ENCODE data around the gene PLPP1.

PLPP1 gene

DNA sequence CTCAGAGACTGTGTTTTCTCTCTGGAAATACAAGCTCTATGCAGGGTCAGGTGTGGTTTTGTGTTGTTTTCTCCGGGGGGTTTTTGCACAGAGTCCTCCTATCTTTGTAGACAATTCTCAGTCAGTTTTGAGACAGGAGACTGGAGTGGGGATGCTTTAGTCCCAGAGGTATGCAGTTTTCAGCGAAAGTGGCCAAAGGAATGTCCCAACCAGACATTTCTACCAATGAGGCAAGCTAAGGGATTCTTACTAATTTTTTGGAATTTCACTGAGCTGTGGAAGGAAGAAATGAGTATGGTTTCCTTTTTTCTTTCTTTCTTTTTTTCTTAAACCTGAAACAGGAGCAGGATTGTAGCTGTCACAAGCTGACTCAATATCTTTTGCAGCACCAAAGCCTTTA, 35.3 kb upstream of the PLPP1 start:
- DNase-seq = no peak
- Histone ChIP-seq H3K4me1 (no peaks in the 10 kb centered on the region), H3K9me3 (no peaks in the 10 kb centered on the region), H3K36me3 (no peaks in the 10 kb centered on the region), H3K27me3 (no peaks in the 10 kb centered on the region), H3K4me3 (ENCODE audit: low read depth, low read length) (no peak overlapping the region)
- no peak for TF ChIP-seq CTCF (IDR thresholded peaks at IDR 0.05; ENCODE audit: low read depth, low read length)

GRCh38 chr5:55569513-55569865, 34.7 kb upstream of the PLPP1 start:
- no peak for TF ChIP-seq CTCF (IDR thresholded peaks at IDR 0.05; ENCODE audit: low read depth, low read length)
- H3K27me3 ChIP-seq = no peaks in the 10 kb centered on the region
- DNase-seq = no peak
- no peaks in the 10 kb centered on the region for H3K4me1 ChIP-seq
- no peaks in the 10 kb centered on the region for H3K9me3 ChIP-seq
- H3K4me3 ChIP-seq (ENCODE audit: low read depth, low read length) = no peak overlapping the region
- H3K36me3 ChIP-seq = no peaks in the 10 kb centered on the region

GRCh38 chr5:55568654-55569512, 34.1 kb upstream of the PLPP1 start:
- no peaks in the 10 kb centered on the region for H3K27me3 ChIP-seq
- H3K36me3 ChIP-seq = no peaks in the 10 kb centered on the region
- H3K9me3 ChIP-seq = no peaks in the 10 kb centered on the region
- DNase-seq = no peak
- TF ChIP-seq CTCF (IDR thresholded peaks at IDR 0.05; ENCODE audit: low read depth, low read length) = no peak
- no peak overlapping the region for H3K4me3 ChIP-seq (ENCODE audit: low read depth, low read length)
- H3K4me1 ChIP-seq = no peaks in the 10 kb centered on the region

DNA sequence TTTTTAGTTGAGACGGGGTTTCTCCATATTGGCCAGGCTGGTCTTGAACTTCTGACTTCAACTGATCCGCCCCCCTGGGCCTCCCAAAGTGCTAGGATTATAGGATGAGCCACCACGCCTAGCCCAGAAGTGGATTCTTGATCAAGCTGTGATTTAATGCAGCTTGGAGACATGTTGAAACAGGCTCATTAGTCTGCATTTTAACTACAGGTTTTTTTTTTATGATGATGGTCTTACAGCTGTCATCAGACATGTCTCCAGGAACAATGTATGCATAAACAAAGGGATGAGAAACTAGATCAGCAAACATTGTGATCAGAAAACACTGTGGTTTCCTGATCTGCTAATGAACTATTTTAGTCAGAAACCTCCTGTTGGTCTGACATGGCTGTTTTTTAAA, 30.0 kb upstream of the PLPP1 start:
- Histone ChIP-seq H3K4me1 (no peaks in the 10 kb centered on the region), H3K27me3 (no peaks in the 10 kb centered on the region), H3K4me3 (ENCODE audit: low read depth, low read length) (no peak overlapping the region), H3K9me3 (no peaks in the 10 kb centered on the region), H3K36me3 (no peaks in the 10 kb centered on the region)
- no peak for TF ChIP-seq CTCF (IDR thresholded peaks at IDR 0.05; ENCODE audit: low read depth, low read length)
- DNase-seq = no peak

GRCh38 chr5:55558484-55558883, 23.7 kb upstream of the PLPP1 start:
- H3K36me3 ChIP-seq = no peaks in the 10 kb centered on the region
- TF ChIP-seq CTCF (IDR thresholded peaks at IDR 0.05; ENCODE audit: low read depth, low read length) = no peak
- H3K4me3 ChIP-seq (ENCODE audit: low read depth, low read length) = no peak overlapping the region
- no peaks in the 10 kb centered on the region for H3K9me3 ChIP-seq
- DNase-seq = no peak
- H3K4me1 ChIP-seq = no peaks in the 10 kb centered on the region
- H3K27me3 ChIP-seq = no peaks in the 10 kb centered on the region

- TF ChIP-seq CTCF (IDR thresholded peaks at IDR 0.05; ENCODE audit: low read depth, low read length) = no peak
- Histone ChIP-seq H3K4me3 (ENCODE audit: low read depth, low read length) (no peak overlapping the region), H3K27me3 (no peaks in the 10 kb centered on the region), H3K4me1 (no peaks in the 10 kb centered on the region), H3K9me3 (no peaks in the 10 kb centered on the region), H3K36me3 (no peaks in the 10 kb centered on the region)
- no peak for DNase-seq
Observed at GRCh38 chr5:55557123-55557522, 22.4 kb upstream of the PLPP1 start.

Measured in BE2C (cell line).